GM19455 (cell line): ENCODE data around the gene NEU4.

Experiments
- ATAC-seq: cut with Tn5 transposase; IDR thresholded peaks from one replicate; pipeline ENCODE4 v1.9.1; 2021; ENCODE audit not compliant: unreplicated experiment

NEU4 gene

DNA sequence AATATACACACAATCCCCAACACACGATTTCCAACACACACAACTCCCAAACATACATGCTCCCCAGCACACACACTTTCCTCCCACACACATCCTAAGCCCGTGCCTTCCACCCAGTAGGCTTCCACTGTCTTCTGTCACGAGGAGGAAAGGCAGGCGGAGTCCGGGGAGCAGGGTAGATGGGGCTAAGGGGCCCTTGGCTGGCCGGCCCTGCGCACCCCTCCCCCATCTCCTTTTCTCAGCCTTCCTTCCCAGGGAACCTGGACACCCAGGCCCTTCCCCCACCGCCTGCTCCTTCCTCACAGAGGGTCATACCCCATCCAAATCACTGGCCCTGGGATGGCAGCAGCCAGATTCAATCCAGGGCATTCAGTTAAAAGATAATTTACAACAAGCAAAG, 53.1 kb downstream of the NEU4 start:
- ATAC-seq = no peak

DNA sequence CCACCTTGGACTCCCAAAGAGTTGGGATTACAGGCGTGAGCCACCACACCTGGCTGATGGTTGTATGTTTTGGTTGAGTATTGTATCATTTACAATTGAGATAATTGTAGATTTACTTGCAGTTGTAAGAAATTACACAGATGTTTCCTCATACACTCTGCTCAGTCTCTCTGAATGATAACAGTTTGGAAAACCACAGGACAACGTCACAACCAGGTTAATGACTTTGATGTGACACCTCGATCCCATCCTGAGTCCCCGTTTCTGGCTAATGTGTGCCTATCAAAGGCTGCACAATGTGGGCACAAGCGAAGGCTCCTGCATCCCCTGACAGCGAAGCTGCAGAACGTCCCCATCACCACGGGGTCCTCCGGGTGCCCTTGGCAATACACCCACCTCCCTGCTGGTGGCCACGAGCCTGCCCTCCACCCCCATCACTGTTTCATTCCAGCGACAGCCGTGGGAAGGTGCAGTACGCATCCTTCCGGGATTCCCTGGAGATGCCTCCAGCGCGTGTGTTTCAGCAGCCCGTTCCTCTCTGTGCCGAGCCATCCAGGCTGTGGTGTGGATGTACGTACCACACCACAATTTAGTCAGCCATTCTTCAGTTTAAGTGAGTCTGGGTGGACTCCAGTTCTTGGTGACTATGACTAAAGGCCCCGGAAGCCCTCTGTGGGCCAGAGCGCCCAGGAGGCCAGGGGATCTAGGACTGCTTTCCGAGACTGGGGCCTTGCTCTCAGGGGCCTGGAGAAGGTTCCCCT, 54.0 kb downstream of the NEU4 start:
- ATAC-seq = no peak

DNA sequence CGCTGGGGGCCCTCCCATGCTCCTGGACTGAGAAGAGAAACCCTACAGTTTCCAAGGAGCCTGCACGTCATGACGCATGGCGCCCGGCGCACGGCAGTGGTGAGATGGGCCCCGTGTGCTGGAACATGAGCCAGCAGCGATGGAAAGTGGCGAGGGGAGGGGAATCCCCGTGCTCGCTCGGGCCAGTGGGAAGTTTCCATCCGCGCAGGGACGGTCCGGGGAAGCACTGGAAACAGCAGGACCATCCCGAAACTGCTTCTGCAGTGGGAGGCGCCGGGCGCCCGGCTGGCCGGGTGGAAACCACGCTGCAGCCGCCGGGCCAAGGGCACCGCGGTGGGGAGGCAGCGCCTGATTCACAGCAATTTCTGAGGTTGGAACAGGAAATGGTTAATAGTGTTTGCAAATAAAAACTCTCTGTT, 54.6 kb downstream of the NEU4 start:
- no peak for ATAC-seq

DNA sequence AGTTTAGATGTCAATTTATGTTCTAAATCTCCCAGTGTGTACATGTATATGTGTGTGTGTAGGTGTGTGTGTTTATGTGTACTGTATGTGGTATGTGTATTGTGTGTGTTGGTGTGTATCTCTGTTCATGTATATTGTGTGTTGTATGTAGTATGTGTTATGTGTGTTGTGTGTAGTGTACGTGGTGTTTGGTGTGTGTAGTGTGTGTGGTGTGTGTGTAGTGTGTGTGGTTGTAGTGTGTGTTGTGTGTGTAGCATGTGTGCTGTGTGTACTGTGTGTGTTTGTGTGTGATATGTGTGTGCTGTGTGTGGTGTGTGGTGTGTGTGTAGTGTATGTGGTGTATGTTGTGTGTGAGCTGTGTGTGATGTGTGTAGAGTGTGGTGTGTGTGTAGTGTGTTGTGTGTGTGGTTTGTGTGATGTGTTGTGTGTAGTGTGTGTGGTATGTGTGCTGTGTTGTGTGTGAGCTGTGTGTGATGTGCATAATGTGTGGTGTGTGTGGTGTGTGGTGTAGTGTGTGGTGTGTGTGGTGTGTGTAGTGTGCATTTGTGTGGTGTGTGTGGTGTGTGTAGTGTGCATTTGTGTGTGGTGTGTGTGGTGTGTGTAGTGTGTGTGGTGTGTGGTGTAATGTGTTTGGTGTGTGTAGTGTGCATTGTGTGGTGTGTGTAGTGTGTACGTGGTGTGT, 55.3 kb downstream of the NEU4 start:
- ATAC-seq = no peak

DNA sequence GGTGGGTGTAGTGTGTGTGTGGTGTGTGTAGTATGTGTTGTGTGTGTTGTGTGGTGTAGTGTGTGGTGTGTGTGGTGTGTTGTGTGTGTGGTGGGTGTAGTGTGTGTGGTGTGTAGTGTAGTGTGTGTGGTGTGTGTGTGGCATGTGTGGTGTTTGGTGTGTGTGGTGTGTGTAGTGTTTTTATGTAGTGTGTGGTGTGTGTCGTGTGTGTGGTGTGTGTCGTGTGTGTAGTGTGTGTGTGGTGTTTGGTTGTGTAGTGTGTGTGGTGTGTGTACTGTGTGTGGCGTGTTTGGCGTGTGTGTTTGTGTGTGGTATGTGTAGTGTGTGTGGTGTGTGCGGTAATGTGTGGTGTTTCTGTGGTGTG, 55.8 kb downstream of the NEU4 start:
- no peak for ATAC-seq

DNA sequence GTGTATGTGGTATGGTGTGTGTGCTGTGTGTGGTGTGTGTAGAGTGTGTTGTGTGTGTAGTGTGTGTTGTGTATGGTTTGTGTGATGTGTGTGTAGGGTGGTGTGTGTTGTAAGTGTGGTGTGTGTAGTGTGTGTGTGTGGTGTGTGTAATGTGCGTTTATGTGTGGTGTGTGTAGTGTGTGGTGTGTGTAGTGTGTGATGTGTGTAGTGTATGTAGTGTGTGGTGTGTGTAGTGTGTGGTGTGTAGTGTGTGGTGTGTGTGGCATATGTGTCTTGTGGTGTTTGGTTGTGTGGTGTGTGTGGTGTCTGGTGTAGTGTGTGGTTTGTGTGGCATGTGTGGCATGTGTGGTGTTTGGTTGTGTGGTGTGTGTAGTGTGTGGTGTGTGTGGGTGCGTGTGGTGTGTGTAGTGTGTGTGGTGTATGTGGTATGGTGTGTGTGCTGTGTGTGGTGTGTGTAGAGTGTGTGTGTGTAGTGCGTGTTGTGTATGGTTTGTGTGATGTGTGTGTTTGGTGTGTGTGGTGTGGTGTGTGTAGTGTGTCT, 56.5 kb downstream of the NEU4 start:
- no peak for ATAC-seq

DNA sequence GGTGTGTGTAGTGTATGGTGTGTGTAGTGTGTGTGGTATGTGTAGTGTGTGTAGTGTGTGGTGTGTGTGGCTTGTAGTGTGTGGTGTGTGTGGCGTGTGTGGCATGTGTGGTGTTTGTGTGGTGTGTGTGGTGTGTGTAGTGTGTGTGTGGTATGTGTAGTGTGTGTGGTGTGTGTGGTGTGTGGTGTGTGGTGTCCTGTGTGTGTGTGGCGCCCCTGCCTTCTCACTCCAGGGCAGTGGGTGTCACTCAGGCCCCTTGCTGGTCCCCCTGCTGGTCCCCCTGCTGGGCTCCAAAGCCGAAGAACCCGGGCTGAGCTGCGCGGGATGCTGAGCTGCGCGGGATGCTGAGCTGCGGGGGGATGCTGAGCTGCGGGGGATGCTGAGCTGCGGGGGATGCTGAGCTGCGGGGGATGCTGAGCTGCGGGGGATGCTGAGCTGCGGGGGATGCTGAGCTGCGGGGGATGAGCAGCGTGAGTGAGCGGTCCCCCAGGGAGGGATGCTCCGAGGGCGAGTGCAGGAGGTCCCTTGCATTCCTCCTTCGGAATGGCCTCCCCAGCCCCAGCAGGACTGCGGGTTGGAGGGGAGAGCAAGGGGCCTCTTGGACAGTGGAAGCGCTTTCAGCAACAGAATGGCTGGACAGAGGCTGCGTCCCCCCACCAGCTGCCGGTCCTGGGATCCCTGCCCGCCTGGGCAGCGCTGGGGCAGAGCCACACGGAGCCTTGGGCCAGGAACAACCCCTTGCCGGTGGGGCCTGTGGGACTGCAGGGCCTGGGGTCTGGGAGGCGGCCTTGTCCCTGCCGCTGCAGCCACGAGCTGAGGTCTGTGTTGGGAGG, 57.2 kb downstream of the NEU4 start:
- ATAC-seq = no peak
